ENCODE results near the gene ZNF574.

GRCh38 chr19:42067315-42067888, 8.6 kb upstream of the ZNF574 start:
- no peak for TF ChIP-seq EZH2 (IDR thresholded peaks at IDR 0.05; ENCODE audit: borderline replicate concordance, low read depth, low read length, poor library complexity, severe bottlenecking)
- no peak for TF ChIP-seq CTCF (conservative IDR thresholded peaks at IDR 0.05; ENCODE audit: low read depth, low read length)
